Left lung (tissue), 10 donors: Measurements from ENCODE around the gene LRRC37A. TPM values are rescaled to one million over a fixed set of nuclear protein-coding genes. Genes with fewer than 3 reads are reported as not detected.
"Not testable (repeated sequence)": the region's sequence is repeated elsewhere in the genome, so short reads cannot be mapped to it uniquely, and the experiment has no call there.

Experiments used
- ATAC-seq: fragments of 200-7000 bp; cut with Tn5 transposase; one replicate; pipeline ENCODE4 v1.9.1; 2020; ENCODE audit warnings: moderate library complexity
- DNase-seq, 4 donors: peaks; one replicate each; pipeline ENCODE4 v3.0.0-alpha.2; 2013 to 2020
- H3K27ac ChIP-seq, 2 donors: fragments of 200-600 bp; sonication (generic) in 1 of 2; one replicate each; pipeline versions ENCODE4 v1.5.0 to v1.8.0; 2020 to 2021
- H3K27me3 ChIP-seq, 2 donors: fragments of 200-600 bp; sonication (generic) in 1 of 2; one replicate each; pipeline versions ENCODE4 v1.5.0 to v1.8.0; 2020 to 2021
- H3K36me3 ChIP-seq, 2 donors: fragments of 200-600 bp; sonication (generic) in 1 of 2; one replicate each; pipeline versions ENCODE4 v1.5.0 to v1.8.0; 2020 to 2021
- H3K4me1 ChIP-seq, 2 donors: fragments of 200-600 bp; one replicate each; pipeline ENCODE4 v1.8.0; 2021
- H3K4me3 ChIP-seq, 2 donors: fragments of 200-600 bp; sonication (generic) in 1 of 2; one replicate each; pipeline versions ENCODE4 v1.5.0 to v1.8.0; 2020 to 2021; ENCODE audit warnings: mild to moderate bottlenecking in 1 of 2
- H3K9me3 ChIP-seq, 2 donors: fragments of 200-600 bp; sonication (generic) in 1 of 2; one replicate each; pipeline versions ENCODE4 v1.5.0 to v1.8.0; 2020 to 2021
- intact Hi-C, 2 donors: fragments of 100-400 bp; cut with DNase I; formaldehyde crosslinking; loops; one replicate each; pipeline versions ENCODE4 v1.11.2 to v1.14.2; 2022
- polyA plus RNA-seq, 6 donors: library from polyadenylated mRNA; unstranded; fragments of 120-200 nt; gene quantifications; one replicate each; pipeline ENCODE4 v1.2.1, GENCODE V29; 2013; ENCODE audit not compliant: insufficient read length in 6 of 6
- total RNA-seq, 2 donors: library from RNA; stranded (reverse); fragmentation: NEBNext Ultra II Directional; extraction: Animal tissue kit (Norgen Biotek cat#: 25700); gene quantifications; one replicate each; pipeline ENCODE4 v1.2.1, GENCODE V29; 2021
- TF ChIP-seq, protein P1 (sequence below), 2 donors: fragments of 200-600 bp; sonication (generic) in 1 of 2; IDR thresholded peaks; one replicate each; pipeline versions ENCODE4 v1.5.0 to v1.8.0; 2021; ENCODE audit warnings: antibody characterized with exemption in 2 of 2
- donor health status: DM: no; HTN: yes; CAD: no.
- donor health status: DM: no; HTN: no; CAD: no.

The LRRC37A gene
- total and polyA plus RNA-seq, 8 donors = 1.7 to 10.6 (median 6.3) TPM

DNA sequence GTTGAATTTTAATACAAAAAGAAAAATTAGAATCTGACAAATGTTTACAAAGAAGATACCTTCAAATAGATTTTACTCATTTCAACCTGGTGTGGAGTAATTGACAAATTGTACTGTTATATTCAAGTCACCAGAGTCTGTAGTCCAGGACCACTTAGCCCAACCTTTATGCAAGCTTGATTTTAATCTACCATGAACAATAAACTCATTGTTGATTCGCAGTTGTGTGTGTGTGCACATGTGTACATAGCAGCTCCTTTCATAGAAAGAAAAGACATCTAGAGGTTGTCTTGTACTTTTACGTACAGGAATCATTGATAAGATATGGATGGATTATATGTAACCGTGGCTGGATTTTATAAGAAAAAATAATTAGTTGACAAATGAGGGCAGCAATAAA, 20.7 kb upstream of the LRRC37A start:
- Histone ChIP-seq H3K4me1 (no peaks in the 10 kb centered on the region), H3K27ac (no peak overlapping the region), H3K36me3 (no peaks in the 10 kb centered on the region), H3K4me3 (no peak overlapping the region), H3K9me3 (no peaks in the 10 kb centered on the region), H3K27me3 (no peaks in the 10 kb centered on the region)
- TF ChIP-seq, protein P1, sequence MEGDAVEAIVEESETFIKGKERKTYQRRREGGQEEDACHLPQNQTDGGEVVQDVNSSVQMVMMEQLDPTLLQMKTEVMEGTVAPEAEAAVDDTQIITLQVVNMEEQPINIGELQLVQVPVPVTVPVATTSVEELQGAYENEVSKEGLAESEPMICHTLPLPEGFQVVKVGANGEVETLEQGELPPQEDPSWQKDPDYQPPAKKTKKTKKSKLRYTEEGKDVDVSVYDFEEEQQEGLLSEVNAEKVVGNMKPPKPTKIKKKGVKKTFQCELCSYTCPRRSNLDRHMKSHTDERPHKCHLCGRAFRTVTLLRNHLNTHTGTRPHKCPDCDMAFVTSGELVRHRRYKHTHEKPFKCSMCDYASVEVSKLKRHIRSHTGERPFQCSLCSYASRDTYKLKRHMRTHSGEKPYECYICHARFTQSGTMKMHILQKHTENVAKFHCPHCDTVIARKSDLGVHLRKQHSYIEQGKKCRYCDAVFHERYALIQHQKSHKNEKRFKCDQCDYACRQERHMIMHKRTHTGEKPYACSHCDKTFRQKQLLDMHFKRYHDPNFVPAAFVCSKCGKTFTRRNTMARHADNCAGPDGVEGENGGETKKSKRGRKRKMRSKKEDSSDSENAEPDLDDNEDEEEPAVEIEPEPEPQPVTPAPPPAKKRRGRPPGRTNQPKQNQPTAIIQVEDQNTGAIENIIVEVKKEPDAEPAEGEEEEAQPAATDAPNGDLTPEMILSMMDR (IDR thresholded peaks at IDR 0.05) = no peak
- intact Hi-C loops = no loop called here
- no peak for ATAC-seq
- no peak for DNase-seq

GRCh38 chr17:46276728-46277479, 18.0 kb upstream of the LRRC37A start:
- H3K27me3 ChIP-seq, ATAC-seq, DNase-seq, H3K36me3 ChIP-seq, H3K27ac ChIP-seq, intact Hi-C loops, H3K4me3 ChIP-seq, H3K9me3 ChIP-seq, H3K4me1 ChIP-seq: not testable (repeated sequence)

GRCh38 chr17:46281336-46281735, 13.6 kb upstream of the LRRC37A start:
- H3K9me3 ChIP-seq, H3K27me3 ChIP-seq, H3K4me1 ChIP-seq, H3K4me3 ChIP-seq, ATAC-seq, DNase-seq, intact Hi-C loops, H3K27ac ChIP-seq, H3K36me3 ChIP-seq: not testable (repeated sequence)

DNA sequence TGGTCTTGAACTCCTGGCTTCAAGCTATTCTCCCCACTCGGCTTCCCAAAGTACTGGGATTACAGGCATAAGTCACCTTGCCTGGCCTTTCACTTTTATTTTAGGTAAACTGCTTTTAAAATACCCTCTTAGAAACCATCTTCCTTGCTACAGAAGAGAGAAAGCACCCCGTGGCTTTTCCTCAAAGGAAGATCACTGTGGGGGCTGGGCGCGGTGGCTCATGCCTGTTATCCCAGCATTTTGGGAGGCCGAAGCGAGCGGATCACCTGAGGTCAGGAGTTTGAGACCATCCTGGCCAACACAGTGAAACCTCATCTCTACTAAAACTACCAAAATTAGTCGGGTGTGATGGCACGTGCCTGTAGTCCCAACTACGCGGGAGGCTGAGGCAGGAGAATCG, 12.3 kb upstream of the LRRC37A start:
- intact Hi-C loops, H3K9me3 ChIP-seq, ATAC-seq, DNase-seq, H3K4me3 ChIP-seq, H3K27ac ChIP-seq, H3K4me1 ChIP-seq, H3K36me3 ChIP-seq, H3K27me3 ChIP-seq: not testable (repeated sequence)

DNA sequence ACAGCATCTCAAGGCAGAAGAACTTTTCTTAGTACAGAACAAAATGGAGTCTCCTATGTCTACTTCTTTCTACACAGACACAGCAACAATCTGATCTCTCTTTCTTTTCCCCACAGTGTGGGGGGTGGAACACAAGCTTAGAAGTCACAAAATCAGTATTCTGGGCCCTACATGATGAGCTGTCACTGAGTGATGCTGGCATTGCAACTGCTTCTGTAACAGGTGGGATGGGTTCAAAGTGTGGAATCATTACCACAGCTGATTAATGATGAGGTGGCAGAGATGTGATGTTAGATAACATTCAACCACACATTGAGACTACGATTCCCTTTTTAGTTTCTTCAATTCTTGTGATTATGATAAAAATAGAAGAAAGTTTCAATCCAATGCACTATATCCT, 10.5 kb upstream of the LRRC37A start:
- H3K4me3 ChIP-seq, H3K4me1 ChIP-seq, H3K27ac ChIP-seq, H3K27me3 ChIP-seq, DNase-seq, intact Hi-C loops, H3K36me3 ChIP-seq, H3K9me3 ChIP-seq, ATAC-seq: not testable (repeated sequence)

DNA sequence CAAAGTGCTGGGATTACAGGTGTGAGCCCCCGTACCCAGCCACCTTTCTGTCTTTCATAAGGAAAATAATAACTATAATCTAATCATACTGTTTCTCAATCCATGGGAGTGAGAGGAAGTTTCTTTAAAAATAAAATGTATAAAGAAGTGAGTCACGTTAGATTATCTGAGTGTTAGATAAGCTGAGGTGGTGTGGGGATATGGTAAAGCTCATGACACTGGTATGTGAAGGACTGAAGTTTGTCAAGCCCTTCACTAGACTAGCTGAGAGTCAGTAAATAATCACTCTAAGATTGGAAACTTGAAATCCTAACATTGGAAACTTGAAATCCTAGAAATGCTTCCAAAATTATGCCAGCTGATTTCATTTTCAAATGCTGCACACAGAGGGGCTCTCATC, 9.4 kb upstream of the LRRC37A start:
- DNase-seq, H3K36me3 ChIP-seq, H3K9me3 ChIP-seq, H3K4me1 ChIP-seq, H3K27me3 ChIP-seq, H3K27ac ChIP-seq, H3K4me3 ChIP-seq, intact Hi-C loops: not testable (repeated sequence)
- ATAC-seq = peak; percentile 58

DNA sequence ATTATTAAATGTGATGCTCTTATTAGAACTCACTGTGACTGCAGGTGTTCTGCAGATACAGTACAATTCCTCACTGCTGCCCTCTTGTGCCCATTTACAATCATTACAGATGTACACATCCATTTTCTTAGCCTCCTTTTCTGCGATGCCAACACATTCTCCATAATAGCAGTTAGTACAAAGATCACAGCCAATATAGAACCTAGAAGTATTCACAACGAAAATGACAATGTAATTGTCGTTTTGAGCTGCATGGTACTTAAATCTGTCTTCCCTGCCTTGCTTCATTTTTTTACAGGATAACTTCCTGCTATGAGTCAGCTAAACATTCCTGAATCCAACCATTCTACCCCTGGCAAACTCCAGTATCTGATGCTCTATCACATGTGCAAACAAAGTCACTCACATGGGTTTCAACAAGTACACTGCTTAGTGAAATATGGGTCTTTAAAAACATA, 8.1 kb upstream of the LRRC37A start:
- ATAC-seq (peak; percentile 94), DNase-seq (peak in 2 of 4 donors; percentile 54 to 72)
- H3K4me3 ChIP-seq, intact Hi-C loops, H3K9me3 ChIP-seq, H3K27me3 ChIP-seq, H3K36me3 ChIP-seq: not testable (repeated sequence)
- H3K4me1 ChIP-seq = peaks cover 0 to 12% of the 10 kb centered on the region in 2 donors
- peak overlapping the region in 1 of 2 donors; percentile 18 for H3K27ac ChIP-seq
- TF ChIP-seq, protein P1 (IDR thresholded peaks at IDR 0.05) = peak; percentile 77 to 86

DNA sequence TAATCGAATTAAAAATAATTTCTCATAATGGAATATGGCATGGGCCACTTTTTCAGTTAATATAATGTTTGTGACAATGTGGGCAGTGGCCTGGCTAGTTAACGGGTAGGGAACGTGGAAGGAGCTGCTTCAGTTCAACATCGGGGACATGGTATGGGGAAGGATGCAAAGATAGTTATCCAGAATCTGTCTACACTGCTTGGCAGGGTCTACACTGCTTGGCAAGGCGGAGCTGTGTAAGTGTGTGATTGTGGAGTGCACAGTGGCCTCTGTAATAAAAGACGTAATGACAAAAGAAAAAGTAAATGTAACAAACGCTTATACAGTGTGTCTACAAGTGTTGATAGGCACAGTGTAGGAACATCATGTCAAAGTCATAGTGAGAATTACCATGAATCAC, 7.3 kb upstream of the LRRC37A start:
- intact Hi-C loops, DNase-seq, H3K36me3 ChIP-seq, H3K27ac ChIP-seq, H3K9me3 ChIP-seq, ATAC-seq, H3K27me3 ChIP-seq, H3K4me3 ChIP-seq: not testable (repeated sequence)
- peaks cover 0 to 12% of the 10 kb centered on the region in 2 donors for H3K4me1 ChIP-seq

DNA sequence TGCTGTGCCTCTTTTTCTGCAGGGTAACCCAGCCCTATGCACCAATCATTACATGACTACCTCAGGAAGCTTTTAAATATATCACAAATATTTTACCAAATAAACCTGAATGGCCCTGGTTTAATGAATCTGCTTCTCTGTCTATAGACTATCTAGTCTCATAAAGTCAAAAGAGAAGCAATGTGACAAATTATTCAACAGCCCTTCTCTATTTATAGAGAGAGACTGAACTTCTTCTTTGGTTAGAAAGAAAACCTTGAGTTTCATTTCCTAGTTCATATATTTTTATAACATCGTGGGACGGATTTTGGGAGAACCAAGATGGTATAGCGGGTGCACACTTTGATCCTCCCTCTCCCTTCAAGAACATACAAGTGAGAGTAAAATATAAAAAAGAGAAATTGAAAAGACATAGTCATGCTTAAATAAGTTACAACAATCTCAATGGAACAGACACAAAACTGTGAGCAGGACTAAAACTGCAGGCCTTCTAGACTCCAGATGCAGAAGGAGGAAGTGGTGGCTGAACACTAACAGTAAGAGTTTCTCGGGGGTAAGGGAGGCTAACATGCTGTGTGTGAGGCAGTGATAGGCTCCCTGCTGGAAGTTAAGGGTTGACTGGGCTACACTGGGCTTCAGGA, 3.9 kb upstream of the LRRC37A start:
- Histone ChIP-seq H3K27ac (peak overlapping the region in 1 of 2 donors; percentile 55), H3K4me1 (peaks cover 0 to 12% of the 10 kb centered on the region in 2 donors)
- H3K9me3 ChIP-seq, H3K4me3 ChIP-seq, H3K36me3 ChIP-seq, DNase-seq, intact Hi-C loops, H3K27me3 ChIP-seq: not testable (repeated sequence)
- ATAC-seq = peak; percentile 57

- H3K36me3 ChIP-seq, H3K4me3 ChIP-seq, intact Hi-C loops, DNase-seq, H3K27me3 ChIP-seq, H3K9me3 ChIP-seq, ATAC-seq: not testable (repeated sequence)
- H3K4me1 ChIP-seq = peaks cover 0 to 10% of the 10 kb centered on the region in 2 donors
- peak overlapping the region in 1 of 2 donors; percentile 55 for H3K27ac ChIP-seq
These were observed 3.3 kb upstream of the LRRC37A start for GRCh38 chr17:46291618-46292017.

GRCh38 chr17:46341220-46341619, 46.3 kb downstream of the LRRC37A start:
- H3K27ac ChIP-seq, H3K36me3 ChIP-seq, intact Hi-C loops, H3K4me3 ChIP-seq, H3K27me3 ChIP-seq, H3K9me3 ChIP-seq, DNase-seq, H3K4me1 ChIP-seq: not testable (repeated sequence)
- peak; percentile 59 for ATAC-seq
